ENCODE results near the gene STRA8. TPM values are rescaled to one million over a fixed set of nuclear protein-coding genes. Genes with fewer than 3 reads are reported as not detected.

The STRA8 gene
- total and polyA plus RNA-seq, 2 of the 13 experiments (the other 11 are each of a cell fraction or from before 2014, with no cell fraction given) = not detected

DNA sequence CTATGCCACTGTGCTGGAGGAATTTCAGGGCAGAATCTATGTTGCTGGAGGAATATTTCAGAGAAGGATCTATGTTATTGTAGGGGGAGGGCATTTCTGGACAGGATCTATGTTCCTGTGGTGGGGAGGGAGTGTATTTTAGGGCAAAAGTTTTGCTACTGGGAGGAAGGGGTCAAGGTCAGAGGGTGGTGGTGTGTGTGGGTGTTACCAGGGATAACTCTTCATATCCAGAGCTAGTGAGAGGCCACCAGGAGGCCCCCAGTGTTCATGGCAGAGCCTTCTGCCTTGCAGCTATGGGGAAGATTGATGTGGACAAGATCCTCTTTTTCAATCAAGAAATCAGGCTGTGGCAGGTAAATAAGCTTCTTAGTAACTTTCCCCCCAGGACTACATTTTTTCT lies 2.0 kb upstream of the STRA8 start:
- H3K4me3 ChIP-seq (replicated peaks in 1 of 3; ENCODE audit: insufficient read depth in 1 of 3, low read depth in 2 of 3, low read length in 3 of 3) = no peak overlapping the region
- H3K9ac ChIP-seq (ENCODE audit: insufficient read depth, low read depth, low read length) = no peak overlapping the region
- no TSS peak for BruUV-seq (replicated peaks)
- H2AFZ ChIP-seq (ENCODE audit: low read length) = no peak overlapping the region
- H4K20me1 ChIP-seq (ENCODE audit: insufficient read depth, low read length) = no peaks in the 10 kb centered on the region
- peaks cover 31% of the 10 kb centered on the region for H3K4me1 ChIP-seq (ENCODE audit: insufficient read depth, low read length)
- no peaks in the 10 kb centered on the region for H3K27me3 ChIP-seq (ENCODE audit: control insufficient read depth in 1 of 2, insufficient read depth in 2 of 2, low read length in 2 of 2)
- intact Hi-C loops (cut with micrococcal nuclease; ENCODE audit: unreplicated experiment) (no loop called here), in situ Hi-C loops (cut with HindIII; ENCODE audit: extremely low pct_ligation_motif_present, low pct_unique_long_range_greater_than_20kb) (no loop called here)
- peak overlapping the region; percentile 9; the same call in 1 of the 2 replicates for H3K4me2 ChIP-seq (ENCODE audit: low read depth, low read length)
- ChIA-PET CTCF (ENCODE audit: low intra/inter-chr PET ratio, low total read pairs) (no interaction called here), POLR2A (interaction anchor here (1.3 kb wide), 1 partner anchor 22 kb away, joined by 3 read pairs; no protein-coding TSS in a partner anchor)
- no peaks in the 10 kb centered on the region for H3K9me3 ChIP-seq (ENCODE audit: low read length)
- no peaks in the 10 kb centered on the region for H3K79me2 ChIP-seq (ENCODE audit: insufficient read depth, low read length)
- H3K36me3 ChIP-seq (replicated peaks in 1 of 2; ENCODE audit: control insufficient read depth in 1 of 2, insufficient read depth in 2 of 2, low read length in 2 of 2) = no peaks in the 10 kb centered on the region
- ATAC-seq (peak; percentile 83), FAIRE-seq (no peak), DNase-seq (ENCODE audit: low spot score) (no peak)
- H3K27ac ChIP-seq (ENCODE audit: extremely low read length, insufficient read depth, low read length) = no peak overlapping the region
- TF ChIP-seq PATZ1 (CRISPR knock-in tag; IDR thresholded peaks at IDR 0.05) (peak; percentile 66), FOXK2 (IDR thresholded peaks at IDR 0.05) (no peak), RARA (CRISPR knock-in tag; IDR thresholded peaks at IDR 0.05) (0 out of 2 replicates have a peak, but pooled peaks have one; percentile 26), CTCF (CRISPR knock-in tag; IDR thresholded peaks at IDR 0.05) (peak; percentile 24; the same call in 1 of the 2 replicates), PBX2 (CRISPR knock-in tag; IDR thresholded peaks at IDR 0.05) (no peak), NR2F1 (CRISPR knock-in tag; IDR thresholded peaks at IDR 0.05) (0 out of 4 replicates have a peak, but pooled peaks of 1 of the 2 experiments have one; percentile 26), POGZ (CRISPR knock-in tag; IDR thresholded peaks at IDR 0.05) (no peak)
- TF ChIP-seq, protein P1, sequence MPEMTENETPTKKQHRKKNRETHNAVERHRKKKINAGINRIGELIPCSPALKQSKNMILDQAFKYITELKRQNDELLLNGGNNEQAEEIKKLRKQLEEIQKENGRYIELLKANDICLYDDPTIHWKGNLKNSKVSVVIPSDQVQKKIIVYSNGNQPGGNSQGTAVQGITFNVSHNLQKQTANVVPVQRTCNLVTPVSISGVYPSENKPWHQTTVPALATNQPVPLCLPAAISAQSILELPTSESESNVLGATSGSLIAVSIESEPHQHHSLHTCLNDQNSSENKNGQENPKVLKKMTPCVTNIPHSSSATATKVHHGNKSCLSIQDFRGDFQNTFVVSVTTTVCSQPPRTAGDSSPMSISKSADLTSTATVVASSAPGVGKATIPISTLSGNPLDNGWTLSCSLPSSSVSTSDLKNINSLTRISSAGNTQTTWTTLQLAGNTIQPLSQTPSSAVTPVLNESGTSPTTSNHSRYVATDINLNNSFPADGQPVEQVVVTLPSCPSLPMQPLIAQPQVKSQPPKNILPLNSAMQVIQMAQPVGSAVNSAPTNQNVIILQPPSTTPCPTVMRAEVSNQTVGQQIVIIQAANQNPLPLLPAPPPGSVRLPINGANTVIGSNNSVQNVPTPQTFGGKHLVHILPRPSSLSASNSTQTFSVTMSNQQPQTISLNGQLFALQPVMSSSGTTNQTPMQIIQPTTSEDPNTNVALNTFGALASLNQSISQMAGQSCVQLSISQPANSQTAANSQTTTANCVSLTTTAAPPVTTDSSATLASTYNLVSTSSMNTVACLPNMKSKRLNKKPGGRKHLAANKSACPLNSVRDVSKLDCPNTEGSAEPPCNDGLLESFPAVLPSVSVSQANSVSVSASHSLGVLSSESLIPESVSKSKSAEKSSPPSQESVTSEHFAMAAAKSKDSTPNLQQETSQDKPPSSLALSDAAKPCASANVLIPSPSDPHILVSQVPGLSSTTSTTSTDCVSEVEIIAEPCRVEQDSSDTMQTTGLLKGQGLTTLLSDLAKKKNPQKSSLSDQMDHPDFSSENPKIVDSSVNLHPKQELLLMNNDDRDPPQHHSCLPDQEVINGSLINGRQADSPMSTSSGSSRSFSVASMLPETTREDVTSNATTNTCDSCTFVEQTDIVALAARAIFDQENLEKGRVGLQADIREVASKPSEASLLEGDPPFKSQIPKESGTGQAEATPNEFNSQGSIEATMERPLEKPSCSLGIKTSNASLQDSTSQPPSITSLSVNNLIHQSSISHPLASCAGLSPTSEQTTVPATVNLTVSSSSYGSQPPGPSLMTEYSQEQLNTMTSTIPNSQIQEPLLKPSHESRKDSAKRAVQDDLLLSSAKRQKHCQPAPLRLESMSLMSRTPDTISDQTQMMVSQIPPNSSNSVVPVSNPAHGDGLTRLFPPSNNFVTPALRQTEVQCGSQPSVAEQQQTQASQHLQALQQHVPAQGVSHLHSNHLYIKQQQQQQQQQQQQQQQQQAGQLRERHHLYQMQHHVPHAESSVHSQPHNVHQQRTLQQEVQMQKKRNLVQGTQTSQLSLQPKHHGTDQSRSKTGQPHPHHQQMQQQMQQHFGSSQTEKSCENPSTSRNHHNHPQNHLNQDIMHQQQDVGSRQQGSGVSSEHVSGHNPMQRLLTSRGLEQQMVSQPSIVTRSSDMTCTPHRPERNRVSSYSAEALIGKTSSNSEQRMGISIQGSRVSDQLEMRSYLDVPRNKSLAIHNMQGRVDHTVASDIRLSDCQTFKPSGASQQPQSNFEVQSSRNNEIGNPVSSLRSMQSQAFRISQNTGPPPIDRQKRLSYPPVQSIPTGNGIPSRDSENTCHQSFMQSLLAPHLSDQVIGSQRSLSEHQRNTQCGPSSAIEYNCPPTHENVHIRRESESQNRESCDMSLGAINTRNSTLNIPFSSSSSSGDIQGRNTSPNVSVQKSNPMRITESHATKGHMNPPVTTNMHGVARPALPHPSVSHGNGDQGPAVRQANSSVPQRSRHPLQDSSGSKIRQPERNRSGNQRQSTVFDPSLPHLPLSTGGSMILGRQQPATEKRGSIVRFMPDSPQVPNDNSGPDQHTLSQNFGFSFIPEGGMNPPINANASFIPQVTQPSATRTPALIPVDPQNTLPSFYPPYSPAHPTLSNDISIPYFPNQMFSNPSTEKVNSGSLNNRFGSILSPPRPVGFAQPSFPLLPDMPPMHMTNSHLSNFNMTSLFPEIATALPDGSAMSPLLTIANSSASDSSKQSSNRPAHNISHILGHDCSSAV (CRISPR knock-in tag; IDR thresholded peaks at IDR 0.05; ENCODE audit: borderline replicate concordance) = no peak
